Mesothelial cell of epicardium (in vitro differentiated cells): Measurements from ENCODE around the gene SLC9A1. TPM values are rescaled to one million over a fixed set of nuclear protein-coding genes. Genes with fewer than 3 reads are reported as not detected.
"Not testable (repeated sequence)": the region's sequence is repeated elsewhere in the genome, so short reads cannot be mapped to it uniquely, and the experiment has no call there.

Source experiments
- DNase-seq, 2 experiments: peaks; one replicate each; pipeline ENCODE4 v3.0.0; 2021; ENCODE audit warnings: low spot score in 2 of 2; ENCODE audit not compliant: unreplicated experiment in 2 of 2
- H3K27ac Mint-ChIP-seq: 2 replicates; pipeline ENCODE4 v1.8.0; 2021; ENCODE audit warnings: mixed read lengths
- H3K27me3 Mint-ChIP-seq: 2 replicates; pipeline ENCODE4 v1.8.0; 2021; ENCODE audit warnings: low read depth, mixed read lengths
- H3K36me3 Mint-ChIP-seq: 2 replicates; pipeline ENCODE4 v1.8.0; 2021; ENCODE audit warnings: mixed read lengths
- H3K4me1 Mint-ChIP-seq: 2 replicates; pipeline ENCODE4 v1.8.0; 2021; ENCODE audit warnings: mixed read lengths
- H3K4me3 Mint-ChIP-seq: 2 replicates; pipeline ENCODE4 v1.8.0; 2021; ENCODE audit warnings: mild to moderate bottlenecking, moderate library complexity, mixed read lengths
- H3K9me3 Mint-ChIP-seq: 2 replicates; pipeline ENCODE4 v1.8.0; 2021; ENCODE audit warnings: mixed read lengths
- total RNA-seq: library from RNA; stranded (reverse); gene quantifications from 3 replicates; pipeline ENCODE4 v1.2.1, GENCODE V29; 2021
- TF ChIP-seq, protein P1 (sequence below): fragments of 200-600 bp; sonication (generic); IDR thresholded peaks from one replicate; pipeline ENCODE4 v1.5.0; 2021; ENCODE audit warnings: antibody characterized with exemption; ENCODE audit not compliant: unreplicated experiment

SLC9A1 gene
- total RNA-seq, 1 donor from 2014 or later: 33.9 TPM

DNA sequence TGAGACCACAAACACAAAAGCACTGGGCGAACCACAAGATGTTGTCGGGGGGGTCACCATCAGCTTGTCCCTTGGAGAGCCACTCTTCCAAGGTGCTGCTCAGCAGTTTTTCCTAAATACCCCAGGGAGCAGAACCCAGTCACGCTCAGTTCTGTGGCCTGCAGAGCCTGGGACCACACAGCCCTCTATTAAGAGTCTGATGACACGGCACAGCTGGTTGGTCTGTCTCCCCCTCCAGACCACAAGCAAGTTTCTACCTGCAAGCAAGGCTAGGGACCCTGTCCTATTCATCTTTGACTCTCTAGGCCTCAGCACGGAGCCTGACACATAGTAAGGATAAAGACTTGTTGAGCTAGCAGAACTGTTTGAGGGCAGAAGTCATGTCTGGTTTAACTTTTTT lies 28.5 kb downstream of the SLC9A1 start:
- Mint-ChIP-seq H3K27me3 (no peaks in the 10 kb centered on the region), H3K4me3 (no peak overlapping the region), H3K4me1 (peaks cover 5% of the 10 kb centered on the region), H3K9me3 (no peaks in the 10 kb centered on the region), H3K27ac (no peak overlapping the region), H3K36me3 (peaks cover 2% of the 10 kb centered on the region)
- TF ChIP-seq, protein P1, sequence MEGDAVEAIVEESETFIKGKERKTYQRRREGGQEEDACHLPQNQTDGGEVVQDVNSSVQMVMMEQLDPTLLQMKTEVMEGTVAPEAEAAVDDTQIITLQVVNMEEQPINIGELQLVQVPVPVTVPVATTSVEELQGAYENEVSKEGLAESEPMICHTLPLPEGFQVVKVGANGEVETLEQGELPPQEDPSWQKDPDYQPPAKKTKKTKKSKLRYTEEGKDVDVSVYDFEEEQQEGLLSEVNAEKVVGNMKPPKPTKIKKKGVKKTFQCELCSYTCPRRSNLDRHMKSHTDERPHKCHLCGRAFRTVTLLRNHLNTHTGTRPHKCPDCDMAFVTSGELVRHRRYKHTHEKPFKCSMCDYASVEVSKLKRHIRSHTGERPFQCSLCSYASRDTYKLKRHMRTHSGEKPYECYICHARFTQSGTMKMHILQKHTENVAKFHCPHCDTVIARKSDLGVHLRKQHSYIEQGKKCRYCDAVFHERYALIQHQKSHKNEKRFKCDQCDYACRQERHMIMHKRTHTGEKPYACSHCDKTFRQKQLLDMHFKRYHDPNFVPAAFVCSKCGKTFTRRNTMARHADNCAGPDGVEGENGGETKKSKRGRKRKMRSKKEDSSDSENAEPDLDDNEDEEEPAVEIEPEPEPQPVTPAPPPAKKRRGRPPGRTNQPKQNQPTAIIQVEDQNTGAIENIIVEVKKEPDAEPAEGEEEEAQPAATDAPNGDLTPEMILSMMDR: no peak
- no peak for DNase-seq

DNA sequence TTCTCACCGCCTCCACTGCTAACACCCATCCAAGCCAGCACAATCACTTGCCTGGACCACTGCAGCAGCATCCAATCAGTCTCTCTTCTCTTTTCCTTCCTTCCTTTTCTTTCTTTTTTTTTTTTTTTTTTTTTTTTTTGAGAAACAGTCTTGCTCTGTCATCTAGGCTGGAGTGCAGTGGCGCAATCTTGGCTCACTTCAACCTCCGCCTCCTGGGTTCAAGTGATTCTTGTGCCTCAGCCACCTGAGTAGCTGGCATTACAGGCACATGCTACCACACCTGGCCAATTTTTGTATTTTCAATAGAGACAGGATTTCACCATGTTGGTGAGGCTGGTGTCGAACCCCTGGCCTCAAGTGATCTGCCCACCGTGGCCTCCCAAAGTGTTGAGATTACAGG lies 29.8 kb downstream of the SLC9A1 start:
- H3K4me1 Mint-ChIP-seq: peaks cover 10% of the 10 kb centered on the region
- H3K9me3 Mint-ChIP-seq, H3K27ac Mint-ChIP-seq, H3K36me3 Mint-ChIP-seq, DNase-seq, H3K27me3 Mint-ChIP-seq, H3K4me3 Mint-ChIP-seq: not testable (repeated sequence)

DNA sequence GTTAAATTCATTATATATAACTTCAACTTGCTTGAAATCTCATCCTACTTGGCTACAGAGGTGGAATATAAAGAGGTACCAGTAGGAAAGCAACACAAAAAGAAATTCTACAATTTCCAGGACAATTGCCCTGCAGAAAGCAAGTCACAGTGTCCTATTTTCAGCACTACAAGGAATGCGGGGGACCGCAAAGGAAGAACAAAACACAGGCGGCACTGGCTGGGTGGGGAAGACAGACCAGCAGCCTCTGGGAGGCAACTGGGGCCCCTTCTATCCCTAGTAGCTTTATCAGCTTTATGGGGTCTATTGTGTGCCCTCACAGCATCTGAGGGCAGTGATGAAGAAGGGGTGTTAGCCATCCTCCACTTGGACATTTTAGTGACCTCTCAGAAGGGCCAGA lies 30.5 kb downstream of the SLC9A1 start:
- Mint-ChIP-seq H3K36me3 (peaks cover 2% of the 10 kb centered on the region), H3K4me1 (peaks cover 11% of the 10 kb centered on the region), H3K4me3 (no peak overlapping the region), H3K27ac (no peak overlapping the region), H3K27me3 (no peaks in the 10 kb centered on the region), H3K9me3 (no peaks in the 10 kb centered on the region)
- TF ChIP-seq, protein P1: no peak
- no peak for DNase-seq

DNA sequence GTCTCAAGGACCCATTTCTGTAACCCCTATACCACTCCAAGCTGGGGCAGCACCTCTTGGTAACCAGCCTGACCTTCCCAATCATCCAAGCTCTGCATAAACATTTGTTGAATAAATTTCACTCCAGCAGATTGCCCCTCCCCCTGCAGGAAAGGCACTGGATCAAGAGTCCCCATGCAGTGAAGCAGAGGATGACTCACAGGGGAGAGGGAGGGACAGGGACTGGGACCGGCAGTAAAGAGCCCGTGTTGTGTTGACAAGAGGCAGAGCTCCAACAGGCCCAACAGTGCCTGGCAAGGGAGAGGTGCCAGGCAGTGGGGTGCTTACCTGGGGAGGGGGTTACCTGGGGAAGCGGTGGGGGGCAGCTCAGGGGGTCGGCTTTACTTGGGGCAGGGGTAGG lies 32.3 kb downstream of the SLC9A1 start:
- TF ChIP-seq, protein P1: no peak
- no peak overlapping the region for H3K4me3 Mint-ChIP-seq
- no peaks in the 10 kb centered on the region for H3K27me3 Mint-ChIP-seq
- H3K9me3 Mint-ChIP-seq: no peaks in the 10 kb centered on the region
- H3K36me3 Mint-ChIP-seq: peaks cover 2% of the 10 kb centered on the region
- H3K27ac Mint-ChIP-seq: peak overlapping the region; percentile 47
- DNase-seq: no peak
- peaks cover 23% of the 10 kb centered on the region for H3K4me1 Mint-ChIP-seq

DNA sequence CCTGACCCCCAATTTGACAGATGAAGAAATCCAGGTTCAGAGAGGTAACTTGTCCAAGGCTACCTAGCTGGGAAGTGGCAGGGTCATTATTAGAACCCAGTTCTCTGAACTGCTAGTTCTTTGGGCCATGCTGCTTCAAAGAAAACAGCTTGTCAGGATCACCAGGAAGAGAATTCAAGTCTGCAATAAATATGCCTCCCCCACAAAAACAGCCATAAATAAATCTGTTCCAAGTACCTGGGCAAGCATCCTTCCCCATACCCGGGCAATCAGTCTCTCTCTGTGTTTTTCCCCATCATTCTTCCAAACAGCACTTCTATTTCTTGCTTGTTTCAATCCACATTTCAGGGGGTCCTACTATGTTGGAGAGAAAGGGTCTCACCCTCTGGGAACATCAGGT lies 34.1 kb downstream of the SLC9A1 start:
- Mint-ChIP-seq H3K9me3 (no peaks in the 10 kb centered on the region), H3K27ac (peak overlapping the region; percentile 48), H3K36me3 (no peaks in the 10 kb centered on the region), H3K27me3 (no peaks in the 10 kb centered on the region), H3K4me1 (peaks cover 21% of the 10 kb centered on the region), H3K4me3 (no peak overlapping the region)
- DNase-seq: no peak
- TF ChIP-seq, protein P1: no peak

DNA sequence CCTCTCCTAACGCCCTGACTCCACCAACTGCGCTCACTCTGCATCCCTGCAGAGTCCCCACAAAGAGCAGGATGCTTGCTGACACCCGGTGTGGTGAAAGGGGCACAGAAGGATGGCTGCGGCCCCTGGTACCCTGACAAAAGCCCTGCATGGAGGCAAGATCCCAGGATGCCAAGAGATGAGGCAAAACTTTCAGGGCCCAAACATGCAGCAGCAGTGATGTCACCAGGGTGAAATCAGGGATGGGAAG lies 36.6 kb downstream of the SLC9A1 start:
- peaks cover 9% of the 10 kb centered on the region for H3K36me3 Mint-ChIP-seq
- no peak for DNase-seq
- H3K4me1 Mint-ChIP-seq: peaks cover 24% of the 10 kb centered on the region
- H3K27me3 Mint-ChIP-seq: no peaks in the 10 kb centered on the region
- H3K4me3 Mint-ChIP-seq: no peak overlapping the region
- TF ChIP-seq, protein P1: no peak
- H3K9me3 Mint-ChIP-seq: no peaks in the 10 kb centered on the region
- no peak overlapping the region for H3K27ac Mint-ChIP-seq
